Measurements from ENCODE around the gene LRTM2. TPM values are rescaled to one million over a fixed set of nuclear protein-coding genes. Genes with fewer than 3 reads are reported as not detected.

The LRTM2 gene
- total RNA-seq, 1 donor = 0.10 TPM

- H3K9me3 ChIP-seq (ENCODE audit: low read depth, low read length) = no peaks in the 10 kb centered on the region
Measured at GRCh38 chr12:1838994-1839365, 18.6 kb downstream of the LRTM2 start.

GRCh38 chr12:1839464-1839863 lies 19.1 kb downstream of the LRTM2 start:
- no peaks in the 10 kb centered on the region for H3K27me3 ChIP-seq (ENCODE audit: insufficient read depth, low read length)
- no peak overlapping the region for H3K4me3 ChIP-seq (ENCODE audit: low read length)
- H3K4me1 ChIP-seq (ENCODE audit: insufficient read depth, low read length) = peaks cover 5% of the 10 kb centered on the region
- no peaks in the 10 kb centered on the region for H3K9me3 ChIP-seq (ENCODE audit: low read depth, low read length)

More at GRCh38 chr12:1838994-1839365, 18.6 kb downstream of the LRTM2 start:
- no peak overlapping the region for H3K4me3 ChIP-seq (ENCODE audit: low read length)
- H3K27me3 ChIP-seq (ENCODE audit: insufficient read depth, low read length) = no peaks in the 10 kb centered on the region
- peaks cover 5% of the 10 kb centered on the region for H3K4me1 ChIP-seq (ENCODE audit: insufficient read depth, low read length)

GRCh38 chr12:1839956-1840951 lies 19.9 kb downstream of the LRTM2 start:
- peaks cover 5% of the 10 kb centered on the region for H3K4me1 ChIP-seq (ENCODE audit: insufficient read depth, low read length)
- no peaks in the 10 kb centered on the region for H3K27me3 ChIP-seq (ENCODE audit: insufficient read depth, low read length)
- H3K9me3 ChIP-seq (ENCODE audit: low read depth, low read length) = no peaks in the 10 kb centered on the region
- no peak overlapping the region for H3K4me3 ChIP-seq (ENCODE audit: low read length)

GRCh38 chr12:1840981-1841425 lies 20.6 kb downstream of the LRTM2 start:
- H3K9me3 ChIP-seq (ENCODE audit: low read depth, low read length) = no peaks in the 10 kb centered on the region
- peaks cover 5% of the 10 kb centered on the region for H3K4me1 ChIP-seq (ENCODE audit: insufficient read depth, low read length)
- H3K27me3 ChIP-seq (ENCODE audit: insufficient read depth, low read length) = no peaks in the 10 kb centered on the region
- no peak overlapping the region for H3K4me3 ChIP-seq (ENCODE audit: low read length)

GRCh38 chr12:1841586-1842182 lies 21.3 kb downstream of the LRTM2 start:
- peaks cover 5% of the 10 kb centered on the region for H3K4me1 ChIP-seq (ENCODE audit: insufficient read depth, low read length)

GRCh38 chr12:1842183-1842904 lies 22.0 kb downstream of the LRTM2 start:
- Histone ChIP-seq H3K4me3 (ENCODE audit: low read length) (no peak overlapping the region), H3K27me3 (ENCODE audit: insufficient read depth, low read length) (no peaks in the 10 kb centered on the region)

More at GRCh38 chr12:1841586-1842182, 21.3 kb downstream of the LRTM2 start:
- H3K4me3 ChIP-seq (ENCODE audit: low read length) = no peak overlapping the region
- no peaks in the 10 kb centered on the region for H3K9me3 ChIP-seq (ENCODE audit: low read depth, low read length)
- no peaks in the 10 kb centered on the region for H3K27me3 ChIP-seq (ENCODE audit: insufficient read depth, low read length)

GRCh38 chr12:1842905-1843640 lies 22.7 kb downstream of the LRTM2 start:
- H3K27me3 ChIP-seq (ENCODE audit: insufficient read depth, low read length) = no peaks in the 10 kb centered on the region
- H3K4me3 ChIP-seq (ENCODE audit: low read length) = no peak overlapping the region
- peaks cover 5% of the 10 kb centered on the region for H3K4me1 ChIP-seq (ENCODE audit: insufficient read depth, low read length)
- no peaks in the 10 kb centered on the region for H3K9me3 ChIP-seq (ENCODE audit: low read depth, low read length)

More at GRCh38 chr12:1842183-1842904, 22.0 kb downstream of the LRTM2 start:
- H3K4me1 ChIP-seq (ENCODE audit: insufficient read depth, low read length) = peaks cover 5% of the 10 kb centered on the region
- no peaks in the 10 kb centered on the region for H3K9me3 ChIP-seq (ENCODE audit: low read depth, low read length)

GRCh38 chr12:1843641-1844005 lies 23.3 kb downstream of the LRTM2 start:
- Histone ChIP-seq H3K4me1 (ENCODE audit: insufficient read depth, low read length) (peaks cover 5% of the 10 kb centered on the region), H3K4me3 (ENCODE audit: low read length) (no peak overlapping the region), H3K9me3 (ENCODE audit: low read depth, low read length) (no peaks in the 10 kb centered on the region), H3K27me3 (ENCODE audit: insufficient read depth, low read length) (no peaks in the 10 kb centered on the region)

- no peaks in the 10 kb centered on the region for H3K27me3 ChIP-seq (ENCODE audit: insufficient read depth, low read length)
- H3K9me3 ChIP-seq (ENCODE audit: low read depth, low read length) = no peaks in the 10 kb centered on the region
- H3K4me3 ChIP-seq (ENCODE audit: low read length) = no peak overlapping the region
- H3K4me1 ChIP-seq (ENCODE audit: insufficient read depth, low read length) = peaks cover 5% of the 10 kb centered on the region
Measured at GRCh38 chr12:1844223-1844622, 23.9 kb downstream of the LRTM2 start.

GRCh38 chr12:1844661-1845409 lies 24.5 kb downstream of the LRTM2 start:
- Histone ChIP-seq H3K4me3 (ENCODE audit: low read length) (no peak overlapping the region), H3K27me3 (ENCODE audit: insufficient read depth, low read length) (no peaks in the 10 kb centered on the region), H3K4me1 (ENCODE audit: insufficient read depth, low read length) (peaks cover 5% of the 10 kb centered on the region), H3K9me3 (ENCODE audit: low read depth, low read length) (no peaks in the 10 kb centered on the region)

GRCh38 chr12:1845427-1845826 lies 25.1 kb downstream of the LRTM2 start:
- no peaks in the 10 kb centered on the region for H3K27me3 ChIP-seq (ENCODE audit: insufficient read depth, low read length)
- H3K4me3 ChIP-seq (ENCODE audit: low read length) = no peak overlapping the region
- no peaks in the 10 kb centered on the region for H3K9me3 ChIP-seq (ENCODE audit: low read depth, low read length)
- H3K4me1 ChIP-seq (ENCODE audit: insufficient read depth, low read length) = peaks cover 5% of the 10 kb centered on the region

- Histone ChIP-seq H3K4me1 (ENCODE audit: insufficient read depth, low read length) (peaks cover 5% of the 10 kb centered on the region), H3K4me3 (ENCODE audit: low read length) (no peak overlapping the region), H3K9me3 (ENCODE audit: low read depth, low read length) (no peaks in the 10 kb centered on the region)
Measured at GRCh38 chr12:1845886-1846285, 25.5 kb downstream of the LRTM2 start.

GRCh38 chr12:1846421-1847405 lies 26.3 kb downstream of the LRTM2 start:
- H3K9me3 ChIP-seq (ENCODE audit: low read depth, low read length) = no peaks in the 10 kb centered on the region
- no peak overlapping the region for H3K4me3 ChIP-seq (ENCODE audit: low read length)
- H3K27me3 ChIP-seq (ENCODE audit: insufficient read depth, low read length) = no peaks in the 10 kb centered on the region

More at GRCh38 chr12:1845886-1846285, 25.5 kb downstream of the LRTM2 start:
- no peaks in the 10 kb centered on the region for H3K27me3 ChIP-seq (ENCODE audit: insufficient read depth, low read length)

More at GRCh38 chr12:1846421-1847405, 26.3 kb downstream of the LRTM2 start:
- peaks cover 5% of the 10 kb centered on the region for H3K4me1 ChIP-seq (ENCODE audit: insufficient read depth, low read length)
